Esophagus muscularis mucosa (tissue), 4 donors: ENCODE results near the gene WDFY3. TPM values are rescaled to one million over a fixed set of nuclear protein-coding genes. Genes with fewer than 3 reads are reported as not detected.

ENCODE experiments used
- DNase-seq: peaks from one replicate; pipeline ENCODE4 v3.0.0-alpha.2; 2017; ENCODE audit errors: extremely low spot score
- H3K27ac ChIP-seq, 4 donors: fragments of 200-600 bp; sonication (generic); replicated peaks in 1 of 4; 1 replicate in 3 of 4; 2 replicates in 1 of 4; pipeline ENCODE4 v1.5.1; 2016 to 2019; ENCODE audit warnings: mild to moderate bottlenecking in 1 of 4
- H3K27me3 ChIP-seq, 4 donors: fragments of 200-600 bp; sonication (generic); one replicate each; pipeline versions ENCODE4 v1.5.1 to v1.6.0; 2016 to 2019
- H3K36me3 ChIP-seq, 4 donors: fragments of 200-600 bp; sonication (generic); one replicate each; pipeline ENCODE4 v1.5.1; 2016 to 2019
- H3K4me1 ChIP-seq, 4 donors: fragments of 200-600 bp; sonication (generic); one replicate each; pipeline ENCODE4 v1.5.1; 2016 to 2019
- H3K4me3 ChIP-seq, 4 donors: fragments of 200-600 bp; sonication (generic); 1 replicate in 2 of 4; 2 replicates in 2 of 4; pipeline ENCODE4 v1.5.1; 2016 to 2019; ENCODE audit warnings: mild to moderate bottlenecking in 4 of 4, moderate library complexity in 1 of 4
- H3K9me3 ChIP-seq, 4 donors: fragments of 200-600 bp; sonication (generic); 1 replicate in 3 of 4; 2 replicates in 1 of 4; pipeline ENCODE4 v1.5.1; 2016 to 2019
- CTCF ChIP-seq, 3 experiments: fragments of 200-600 bp in 2 of 3; fragments of 450-650 bp in 1 of 3; sonication (generic) in 2 of 3; IDR thresholded peaks; one replicate each; pipeline ENCODE4 v1.5.1; 2017 to 2019; ENCODE audit warnings: antibody characterized with exemption in 3 of 3, mild to moderate bottlenecking in 2 of 3, moderate library complexity in 1 of 3
- EP300 ChIP-seq: sonication (generic); formaldehyde crosslinking; IDR thresholded peaks from one replicate; pipeline ENCODE4 v1.6.1; 2017; ENCODE audit warnings: antibody characterized with exemption
- POLR2A ChIP-seq: fragments of 450-650 bp; IDR thresholded peaks from one replicate; pipeline ENCODE4 v1.6.1; 2017; ENCODE audit warnings: antibody characterized with exemption, moderate library complexity, mild to moderate bottlenecking, low read depth
- POLR2AphosphoS5 ChIP-seq, 2 donors: sonication (generic); formaldehyde crosslinking; IDR thresholded peaks; one replicate each; pipeline ENCODE4 v1.6.1; 2017; ENCODE audit warnings: antibody characterized with exemption in 2 of 2
- WGBS: methylation state at CpG from one replicate; pipeline ENCODE4 v1.1.5; 2018; 5-methylcytosine and 5-hydroxymethylcytosine counted together
- intact Hi-C: fragments of 100-400 bp; cut with DNase I; formaldehyde crosslinking; loops from one replicate; pipeline ENCODE4 v1.15.1; 2023
- small RNA-seq, 3 donors: library from RNA; depleted of rRNA; stranded (forward); fragments of <200 nt; gene quantifications; one replicate each; pipeline ENCODE3, GENCODE V24; 2016
- total RNA-seq, 4 donors: library from RNA; depleted of rRNA; stranded (reverse); fragments of >200 nt; gene quantifications; one replicate each; pipeline versions ENCODE4 v1.1.0 to v1.2.1, GENCODE V29; 2016

The WDFY3 gene
- total RNA-seq, 4 donors from 2014 or later = 73.1 to 103 (median 100.0) TPM

GRCh38 chr4:84626673-84627072 lies 339.8 kb downstream of the WDFY3 start:
- WGBS = 96% methylated on average over 5 of the region's 5 CpGs

GRCh38 chr4:84623661-84624060 lies 342.8 kb downstream of the WDFY3 start:
- no peak for DNase-seq
- H3K36me3 ChIP-seq = peaks cover 0 to under 1% (median 0%) of the 10 kb centered on the region in 4 donors
- no peak overlapping the region for H3K27ac ChIP-seq
- H3K4me3 ChIP-seq = no peak overlapping the region
- H3K9me3 ChIP-seq = no peaks in the 10 kb centered on the region
- intact Hi-C loops = no loop called here
- H3K4me1 ChIP-seq = no peaks in the 10 kb centered on the region
- no peaks in the 10 kb centered on the region for H3K27me3 ChIP-seq
- no peak for TF ChIP-seq EP300
- TF ChIP-seq CTCF (IDR thresholded peaks at IDR 0.05) = no peak
- 94% methylated on average over 10 of the region's 11 CpGs for WGBS

More at GRCh38 chr4:84626673-84627072, 339.8 kb downstream of the WDFY3 start:
- no peaks in the 10 kb centered on the region for H3K36me3 ChIP-seq
- no peak for TF ChIP-seq EP300
- no peak for TF ChIP-seq CTCF (IDR thresholded peaks at IDR 0.05)
- no peak for TF ChIP-seq POLR2AphosphoS5 (IDR thresholded peaks at IDR 0.05)
- TF ChIP-seq POLR2A = no peak
- H3K4me3 ChIP-seq = no peak overlapping the region
- DNase-seq = no peak
- H3K27me3 ChIP-seq = no peaks in the 10 kb centered on the region
- H3K4me1 ChIP-seq = no peaks in the 10 kb centered on the region
- no peak overlapping the region for H3K27ac ChIP-seq
- no peaks in the 10 kb centered on the region for H3K9me3 ChIP-seq
- intact Hi-C loops = no loop called here

- TF ChIP-seq POLR2AphosphoS5 (IDR thresholded peaks at IDR 0.05) = no peak
- no peak for TF ChIP-seq EP300
- TF ChIP-seq CTCF (IDR thresholded peaks at IDR 0.05) = no peak
- TF ChIP-seq POLR2A = no peak
- intact Hi-C loops = no loop called here
- 81% methylated on average over 1 of the region's 1 CpG for WGBS
- DNase-seq = no peak
- no peak overlapping the region for H3K27ac ChIP-seq
- H3K36me3 ChIP-seq = peaks cover 0 to 3% (median 0%) of the 10 kb centered on the region in 4 donors
- H3K4me1 ChIP-seq = no peaks in the 10 kb centered on the region
- H3K9me3 ChIP-seq = no peaks in the 10 kb centered on the region
- H3K4me3 ChIP-seq = no peak overlapping the region
- H3K27me3 ChIP-seq = no peaks in the 10 kb centered on the region
These were observed 343.5 kb downstream of the WDFY3 start for GRCh38 chr4:84622959-84623358.

Small RNA genes within 50 kb of the gene (small RNA-seq; reads per million reads assigned to genes)
- 0 reads per million in 3 donors for gene RN7SL552P
- gene RNU6-469P = 0 reads per million in 3 donors
